Measurements from ENCODE around the gene LHCGR.

DNA sequence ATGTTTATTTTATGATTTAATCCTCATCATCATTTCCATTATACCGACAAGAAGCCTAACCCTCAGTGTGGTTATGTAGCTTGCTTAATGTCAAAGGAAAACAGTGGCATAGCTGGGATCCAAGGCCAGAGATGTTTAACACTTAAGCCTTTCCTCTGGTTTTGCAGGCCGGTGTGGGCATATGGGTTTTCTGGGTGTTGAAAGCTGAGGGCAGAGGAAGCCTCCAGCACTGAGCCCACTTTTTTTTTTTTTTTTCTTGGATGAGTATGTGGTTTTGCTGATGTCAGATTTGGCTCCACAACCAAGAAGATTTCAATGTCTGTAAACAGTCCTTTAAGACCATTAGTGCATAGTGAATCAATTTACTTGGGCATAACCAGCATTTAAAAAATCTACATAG is 41.3 kb downstream of the LHCGR start:
- TF ChIP-seq, protein P1, sequence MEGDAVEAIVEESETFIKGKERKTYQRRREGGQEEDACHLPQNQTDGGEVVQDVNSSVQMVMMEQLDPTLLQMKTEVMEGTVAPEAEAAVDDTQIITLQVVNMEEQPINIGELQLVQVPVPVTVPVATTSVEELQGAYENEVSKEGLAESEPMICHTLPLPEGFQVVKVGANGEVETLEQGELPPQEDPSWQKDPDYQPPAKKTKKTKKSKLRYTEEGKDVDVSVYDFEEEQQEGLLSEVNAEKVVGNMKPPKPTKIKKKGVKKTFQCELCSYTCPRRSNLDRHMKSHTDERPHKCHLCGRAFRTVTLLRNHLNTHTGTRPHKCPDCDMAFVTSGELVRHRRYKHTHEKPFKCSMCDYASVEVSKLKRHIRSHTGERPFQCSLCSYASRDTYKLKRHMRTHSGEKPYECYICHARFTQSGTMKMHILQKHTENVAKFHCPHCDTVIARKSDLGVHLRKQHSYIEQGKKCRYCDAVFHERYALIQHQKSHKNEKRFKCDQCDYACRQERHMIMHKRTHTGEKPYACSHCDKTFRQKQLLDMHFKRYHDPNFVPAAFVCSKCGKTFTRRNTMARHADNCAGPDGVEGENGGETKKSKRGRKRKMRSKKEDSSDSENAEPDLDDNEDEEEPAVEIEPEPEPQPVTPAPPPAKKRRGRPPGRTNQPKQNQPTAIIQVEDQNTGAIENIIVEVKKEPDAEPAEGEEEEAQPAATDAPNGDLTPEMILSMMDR (IDR thresholded peaks at IDR 0.05), result no peak
- TF ChIP-seq POLR2A (IDR thresholded peaks at IDR 0.05), result no peak
- TF ChIP-seq EP300 (IDR thresholded peaks at IDR 0.05), result no peak
- no peak for TF ChIP-seq POLR2AphosphoS5 (IDR thresholded peaks at IDR 0.05)
